Psoas muscle (tissue), 8 donors: ENCODE results near the gene KCTD1. TPM values are rescaled to one million over a fixed set of nuclear protein-coding genes. Genes with fewer than 3 reads are reported as not detected.

Experiments
- ATAC-seq, 4 donors: fragments of 200-7000 bp; cut with Tn5 transposase; one replicate each; pipeline ENCODE4 v1.9.1; 2020; ENCODE audit warnings: moderate library complexity in 3 of 4, mild to moderate bottlenecking in 2 of 4
- DNase-seq, 2 donors: peaks; one replicate each; pipeline ENCODE4 v3.0.0-alpha.2; 2020
- H3K27ac ChIP-seq: fragments of 200-600 bp; one replicate; pipeline ENCODE4 v1.8.0; 2022
- H3K27me3 ChIP-seq, 3 donors: fragments of 200-600 bp in 1 of 3; one replicate each; pipeline versions ENCODE4 v1.6.1 to v1.8.0; 2013 to 2022; ENCODE audit warnings: low read length in 2 of 3, mild to moderate bottlenecking in 2 of 3, moderate library complexity in 1 of 3; ENCODE audit not compliant: insufficient read depth in 3 of 3
- H3K36me3 ChIP-seq, 2 donors: fragments of 200-600 bp in 1 of 2; one replicate each; pipeline versions ENCODE4 v1.6.1 to v1.8.0; 2013 to 2022; ENCODE audit warnings: low read depth in 1 of 2, mild to moderate bottlenecking in 1 of 2, moderate library complexity in 1 of 2; ENCODE audit not compliant: insufficient read depth in 1 of 2
- H3K4me1 ChIP-seq: fragments of 200-600 bp; one replicate; pipeline ENCODE4 v1.8.0; 2022
- H3K4me3 ChIP-seq: fragments of 200-600 bp; one replicate; pipeline ENCODE4 v1.8.0; 2022; ENCODE audit warnings: mild to moderate bottlenecking
- H3K9me3 ChIP-seq: fragments of 200-600 bp; one replicate; pipeline ENCODE4 v1.8.0; 2022
- WGBS, 3 donors: extraction: QIAGEN DNeasy Blood & Tissue Kit; methylation state at CpG; one replicate each; pipeline versions ENCODE4 v1.1.6 to v1.1.7; 2013; 5-methylcytosine and 5-hydroxymethylcytosine counted together
- intact Hi-C, 2 donors: fragments of 100-400 bp; cut with DNase I; formaldehyde crosslinking; loops; one replicate each; pipeline versions ENCODE4 v1.11.0 to v1.14.2; 2022
- polyA plus RNA-seq, 3 donors: library from polyadenylated mRNA; stranded (reverse); fragments of 200-250 nt; gene quantifications; one replicate each; pipeline ENCODE4 v1.2.3, GENCODE V29; 2013
- total RNA-seq, 4 donors: library from RNA; stranded (reverse); fragmentation: NEBNext Ultra II Directional in 2 of 4; extraction: Animal tissue kit (Norgen Biotek cat#: 25700) in 2 of 4; gene quantifications; one replicate each; pipeline versions ENCODE4 v1.2.1 to v1.2.4, GENCODE V29; 2021 to 2023
- TF ChIP-seq, protein P1 (sequence below): fragments of 200-600 bp; IDR thresholded peaks from one replicate; pipeline ENCODE4 v1.8.0; 2022; ENCODE audit warnings: antibody characterized with exemption
- donor health status: healthy with polysubstance abuse.
- donor health status: DM: no; HTN: no; CAD: no; lungs with moderate emphysema.
- donor health status: Bipolar disorder and iron deficiency.
- donor health status: healthy.
- donor health status: DM: yes; HTN: yes; CAD: no.
- donor health status: DM: no; HTN: no; CAD: no.
- donor health status: DM: no; HTN: no; CAD: no.
- donor health status: DM: yes; HTN: yes; CAD: no.

KCTD1 gene
- total and polyA plus RNA-seq, 7 donors, result 2.6 to 8.6 (median 3.5) TPM

DNA sequence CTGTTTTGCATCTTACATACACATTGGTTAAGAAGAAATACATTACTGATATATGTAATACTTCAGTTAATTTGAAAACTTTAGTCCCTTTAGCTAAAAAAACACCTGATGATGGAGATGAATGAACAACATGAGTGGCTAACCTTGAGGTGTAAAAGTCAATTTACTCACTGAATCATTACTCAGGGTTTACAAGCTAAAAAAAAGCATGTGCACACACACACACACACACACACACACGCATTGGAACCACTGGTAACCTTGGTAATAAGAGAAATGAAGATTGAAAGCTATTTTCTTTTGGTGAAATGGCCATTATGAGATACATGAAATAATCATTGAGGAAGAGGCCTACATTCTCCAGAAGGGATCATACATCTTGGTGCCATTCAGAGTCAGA lies 51.8 kb downstream of the KCTD1 start:
- no peaks in the 10 kb centered on the region for H3K9me3 ChIP-seq
- H3K27ac ChIP-seq, result no peak overlapping the region
- DNase-seq (no peak), ATAC-seq (no peak)
- 92 to 97% (median 97%) methylated on average over 1 of the region's 1 CpG for WGBS, 3 donors
- no peaks in the 10 kb centered on the region for H3K27me3 ChIP-seq
- intact Hi-C loops, result no loop called here
- peaks cover 11% of the 10 kb centered on the region for H3K4me1 ChIP-seq
- no peak overlapping the region for H3K4me3 ChIP-seq
- no peaks in the 10 kb centered on the region for H3K36me3 ChIP-seq
- TF ChIP-seq, protein P1, sequence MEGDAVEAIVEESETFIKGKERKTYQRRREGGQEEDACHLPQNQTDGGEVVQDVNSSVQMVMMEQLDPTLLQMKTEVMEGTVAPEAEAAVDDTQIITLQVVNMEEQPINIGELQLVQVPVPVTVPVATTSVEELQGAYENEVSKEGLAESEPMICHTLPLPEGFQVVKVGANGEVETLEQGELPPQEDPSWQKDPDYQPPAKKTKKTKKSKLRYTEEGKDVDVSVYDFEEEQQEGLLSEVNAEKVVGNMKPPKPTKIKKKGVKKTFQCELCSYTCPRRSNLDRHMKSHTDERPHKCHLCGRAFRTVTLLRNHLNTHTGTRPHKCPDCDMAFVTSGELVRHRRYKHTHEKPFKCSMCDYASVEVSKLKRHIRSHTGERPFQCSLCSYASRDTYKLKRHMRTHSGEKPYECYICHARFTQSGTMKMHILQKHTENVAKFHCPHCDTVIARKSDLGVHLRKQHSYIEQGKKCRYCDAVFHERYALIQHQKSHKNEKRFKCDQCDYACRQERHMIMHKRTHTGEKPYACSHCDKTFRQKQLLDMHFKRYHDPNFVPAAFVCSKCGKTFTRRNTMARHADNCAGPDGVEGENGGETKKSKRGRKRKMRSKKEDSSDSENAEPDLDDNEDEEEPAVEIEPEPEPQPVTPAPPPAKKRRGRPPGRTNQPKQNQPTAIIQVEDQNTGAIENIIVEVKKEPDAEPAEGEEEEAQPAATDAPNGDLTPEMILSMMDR, result no peak

- intact Hi-C loops, result no loop called here
- Histone ChIP-seq H3K4me3 (no peak overlapping the region), H3K27me3 (no peaks in the 10 kb centered on the region), H3K27ac (no peak overlapping the region), H3K36me3 (no peaks in the 10 kb centered on the region), H3K4me1 (peaks cover 11% of the 10 kb centered on the region), H3K9me3 (no peaks in the 10 kb centered on the region)
- TF ChIP-seq, protein P1, result no peak
- DNase-seq (peak; percentile 45 to 63), ATAC-seq (peak; percentile 60 to 82 (median 82))
- 61 to 72% (median 70%) methylated on average over 5 of the region's 5 CpGs for WGBS, 3 donors
Measured at GRCh38 chr18:26495287-26495686, 53.1 kb downstream of the KCTD1 start.

DNA sequence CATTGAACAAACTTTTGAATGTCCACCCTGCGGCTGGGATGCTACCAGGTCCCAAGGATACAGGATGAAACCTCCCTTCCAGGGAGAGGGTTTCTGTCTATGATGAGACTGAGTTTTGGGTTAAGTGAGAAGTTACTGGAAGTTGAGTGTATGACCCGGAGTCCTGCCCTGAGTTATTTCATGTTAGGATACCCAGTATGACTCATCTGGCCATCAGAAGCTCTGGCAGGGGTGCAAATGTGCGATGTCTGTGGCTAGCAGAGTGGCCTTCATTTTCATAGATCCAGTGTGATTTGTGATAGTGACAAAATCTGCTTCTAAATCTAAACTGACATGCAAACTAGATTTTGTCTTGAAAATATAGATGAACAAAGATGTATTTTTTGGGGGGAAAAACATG lies 55.3 kb downstream of the KCTD1 start:
- no peak for ATAC-seq
- Histone ChIP-seq H3K4me1 (peaks cover 5% of the 10 kb centered on the region), H3K4me3 (no peak overlapping the region), H3K9me3 (no peaks in the 10 kb centered on the region), H3K27me3 (no peaks in the 10 kb centered on the region), H3K36me3 (no peaks in the 10 kb centered on the region), H3K27ac (no peak overlapping the region)
- WGBS, 3 donors, result 84 to 96% (median 86%) methylated on average over 3 of the region's 3 CpGs
- no peak for DNase-seq
- intact Hi-C loops, result loop anchor here in 1 of 2 donors (5.0 kb wide), 1 partner anchor 49 kb away; no protein-coding TSS in a partner anchor
- TF ChIP-seq, protein P1, result no peak

- intact Hi-C loops, result loop anchor here in 1 of 2 donors (5.0 kb wide), 1 partner anchor 51 kb away; no protein-coding TSS in a partner anchor
- H3K4me3 ChIP-seq, result no peak overlapping the region
- DNase-seq, result no peak
- no peaks in the 10 kb centered on the region for H3K9me3 ChIP-seq
- ATAC-seq, result no peak
- WGBS, 3 donors, result 95 to 96% (median 96%) methylated on average over 6 of the region's 6 CpGs
- H3K27me3 ChIP-seq, result no peaks in the 10 kb centered on the region
- TF ChIP-seq, protein P1, result no peak
- H3K27ac ChIP-seq, result no peak overlapping the region
- no peaks in the 10 kb centered on the region for H3K4me1 ChIP-seq
- no peaks in the 10 kb centered on the region for H3K36me3 ChIP-seq
Measured at GRCh38 chr18:26491194-26491816, 57.0 kb downstream of the KCTD1 start.

- WGBS, 3 donors, result 91 to 95% (median 91%) methylated on average over 7 of the region's 7 CpGs
Measured at GRCh38 chr18:26489881-26490280, 58.5 kb downstream of the KCTD1 start.

More at GRCh38 chr18:26489881-26490280, 58.5 kb downstream of the KCTD1 start:
- intact Hi-C loops, result loop anchor here in 1 of 2 donors (5.0 kb wide), 1 partner anchor 52 kb away; no protein-coding TSS in a partner anchor
- no peak overlapping the region for H3K27ac ChIP-seq
- H3K4me1 ChIP-seq, result no peaks in the 10 kb centered on the region
- H3K36me3 ChIP-seq, result no peaks in the 10 kb centered on the region
- TF ChIP-seq, protein P1, result no peak
- no peak for ATAC-seq
- H3K4me3 ChIP-seq, result no peak overlapping the region
- no peaks in the 10 kb centered on the region for H3K9me3 ChIP-seq
- H3K27me3 ChIP-seq, result no peaks in the 10 kb centered on the region
- DNase-seq, result no peak
